Measurements from ENCODE around the gene ABHD17C. TPM values are rescaled to one million over a fixed set of nuclear protein-coding genes. Genes with fewer than 3 reads are reported as not detected.

The ABHD17C gene
- total and polyA plus RNA-seq, 3 donors from 2014 or later: 8.0 to 16.3 (median 10.0) TPM

DNA sequence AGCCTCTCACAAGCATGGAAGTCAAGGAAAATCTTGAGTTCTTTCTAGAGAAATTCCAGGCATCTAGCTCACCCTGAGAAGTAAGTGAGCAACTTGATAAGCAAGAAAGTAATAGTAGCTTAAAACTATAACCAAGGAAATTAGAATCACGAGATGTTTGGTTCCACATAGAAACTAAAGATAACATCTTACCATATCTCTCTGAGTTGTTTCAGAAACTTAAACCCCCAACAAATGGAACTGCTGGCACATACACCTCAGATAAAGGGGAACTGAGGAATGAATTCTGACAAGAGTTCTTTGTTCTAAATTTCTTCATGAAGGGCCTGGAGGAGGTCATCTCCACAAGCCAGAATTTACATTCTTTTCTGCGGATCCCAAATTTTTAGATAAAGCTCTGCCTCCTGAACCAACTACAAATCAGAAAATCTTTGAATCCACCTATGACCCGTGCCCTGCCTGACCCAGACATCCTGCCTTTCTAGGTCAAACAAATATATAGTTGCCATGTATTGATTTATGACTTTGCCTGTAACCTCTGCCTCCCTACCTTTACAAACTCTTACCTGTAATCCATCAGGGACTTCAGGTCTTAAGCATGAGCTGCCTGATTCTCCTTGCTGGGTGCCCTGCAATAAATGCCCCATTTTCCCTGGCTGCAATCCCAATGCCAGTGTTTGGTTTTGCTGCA lies 26.4 kb upstream of the ABHD17C start:
- no peak for DNase-seq
- Histone ChIP-seq H3K9me3 (no peaks in the 10 kb centered on the region), H3K36me3 (ENCODE audit: low read depth, missing control alignments) (no peaks in the 10 kb centered on the region), H3K4me1 (no peaks in the 10 kb centered on the region), H3K4me3 (no peak overlapping the region), H3K27ac (no peak overlapping the region), H3K27me3 (no peaks in the 10 kb centered on the region)
- WGBS, 2 donors: 54 to 58% methylated on average over 3 of the region's 3 CpGs
- intact Hi-C loops (cut with DNase I; ENCODE audit: low total_unique reads): no loop called here
- TF ChIP-seq POLR2A (IDR thresholded peaks at IDR 0.05): no peak
- TF ChIP-seq, protein P1, sequence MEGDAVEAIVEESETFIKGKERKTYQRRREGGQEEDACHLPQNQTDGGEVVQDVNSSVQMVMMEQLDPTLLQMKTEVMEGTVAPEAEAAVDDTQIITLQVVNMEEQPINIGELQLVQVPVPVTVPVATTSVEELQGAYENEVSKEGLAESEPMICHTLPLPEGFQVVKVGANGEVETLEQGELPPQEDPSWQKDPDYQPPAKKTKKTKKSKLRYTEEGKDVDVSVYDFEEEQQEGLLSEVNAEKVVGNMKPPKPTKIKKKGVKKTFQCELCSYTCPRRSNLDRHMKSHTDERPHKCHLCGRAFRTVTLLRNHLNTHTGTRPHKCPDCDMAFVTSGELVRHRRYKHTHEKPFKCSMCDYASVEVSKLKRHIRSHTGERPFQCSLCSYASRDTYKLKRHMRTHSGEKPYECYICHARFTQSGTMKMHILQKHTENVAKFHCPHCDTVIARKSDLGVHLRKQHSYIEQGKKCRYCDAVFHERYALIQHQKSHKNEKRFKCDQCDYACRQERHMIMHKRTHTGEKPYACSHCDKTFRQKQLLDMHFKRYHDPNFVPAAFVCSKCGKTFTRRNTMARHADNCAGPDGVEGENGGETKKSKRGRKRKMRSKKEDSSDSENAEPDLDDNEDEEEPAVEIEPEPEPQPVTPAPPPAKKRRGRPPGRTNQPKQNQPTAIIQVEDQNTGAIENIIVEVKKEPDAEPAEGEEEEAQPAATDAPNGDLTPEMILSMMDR (IDR thresholded peaks at IDR 0.05): no peak

GRCh38 chr15:80669663-80670273 lies 25.3 kb upstream of the ABHD17C start:
- intact Hi-C loops (cut with DNase I; ENCODE audit: low total_unique reads): no loop called here
- H3K27ac ChIP-seq: no peak overlapping the region
- TF ChIP-seq, protein P1 (IDR thresholded peaks at IDR 0.05): no peak
- no peak for TF ChIP-seq POLR2A (IDR thresholded peaks at IDR 0.05)
- no peaks in the 10 kb centered on the region for H3K27me3 ChIP-seq
- WGBS, 2 donors: 85 to 88% methylated on average over 2 of the region's 2 CpGs
- no peak overlapping the region for H3K4me3 ChIP-seq
- no peak for DNase-seq
- H3K4me1 ChIP-seq: no peaks in the 10 kb centered on the region
- no peaks in the 10 kb centered on the region for H3K9me3 ChIP-seq
- H3K36me3 ChIP-seq (ENCODE audit: low read depth, missing control alignments): no peaks in the 10 kb centered on the region

DNA sequence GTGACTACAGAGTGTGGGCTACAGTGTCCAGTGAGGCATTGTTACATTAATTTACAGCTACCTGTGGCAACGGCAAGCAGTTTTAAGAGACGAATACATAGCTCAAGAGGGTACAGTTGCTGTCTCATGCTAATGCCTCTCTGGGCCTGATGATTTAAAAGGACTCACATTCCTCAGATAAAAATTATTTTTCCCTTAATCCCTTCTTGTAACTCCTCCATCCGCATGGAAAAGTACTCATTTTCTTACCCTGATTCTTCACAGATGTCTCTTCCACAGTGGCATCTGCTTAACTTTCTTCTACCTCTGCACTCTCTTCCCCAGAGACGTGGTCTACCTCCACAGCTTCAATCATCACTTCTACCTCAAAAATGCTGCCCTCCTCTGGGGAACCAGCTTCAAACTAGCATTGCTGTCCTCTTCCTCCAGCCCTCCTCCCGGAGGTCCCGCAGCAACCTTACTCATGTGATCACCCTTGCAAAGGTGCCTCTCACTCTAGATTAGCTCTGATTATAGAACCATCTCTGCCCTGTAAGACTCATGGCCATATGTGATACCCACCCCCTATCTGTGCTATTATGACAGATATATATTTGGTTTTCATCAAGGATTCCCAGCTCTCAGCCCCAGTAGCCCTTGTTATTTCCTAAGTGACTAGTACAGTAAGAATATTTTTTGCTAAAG lies 21.4 kb upstream of the ABHD17C start:
- Histone ChIP-seq H3K4me3 (no peak overlapping the region), H3K36me3 (ENCODE audit: low read depth, missing control alignments) (no peaks in the 10 kb centered on the region), H3K9me3 (no peaks in the 10 kb centered on the region), H3K27me3 (no peaks in the 10 kb centered on the region), H3K4me1 (no peaks in the 10 kb centered on the region), H3K27ac (no peak overlapping the region)
- intact Hi-C loops (cut with DNase I; ENCODE audit: low total_unique reads): no loop called here
- TF ChIP-seq, protein P1 (IDR thresholded peaks at IDR 0.05): no peak
- TF ChIP-seq POLR2A (IDR thresholded peaks at IDR 0.05): no peak
- 65 to 74% methylated on average over 6 of the region's 6 CpGs for WGBS, 2 donors
- no peak for DNase-seq

DNA sequence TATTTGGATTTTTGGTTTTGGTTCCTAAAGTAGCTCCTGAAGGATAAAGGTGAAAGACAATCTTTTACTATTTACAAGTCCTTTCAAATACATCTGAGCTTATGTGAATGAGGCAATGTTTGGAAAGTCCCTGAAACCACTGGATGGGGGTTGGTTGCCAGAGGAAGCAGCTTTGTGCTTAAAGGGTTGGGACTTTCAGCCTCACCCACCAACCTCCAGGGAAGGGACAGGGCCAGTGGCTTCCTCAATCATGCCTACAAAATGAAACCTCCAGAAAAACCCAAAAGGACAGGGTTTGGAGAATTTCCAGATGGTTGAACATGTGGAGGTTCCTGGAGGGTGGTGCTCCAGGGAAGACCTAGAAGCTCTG lies 20.9 kb upstream of the ABHD17C start:
- no peaks in the 10 kb centered on the region for H3K36me3 ChIP-seq (ENCODE audit: low read depth, missing control alignments)
- no peak for DNase-seq
- intact Hi-C loops (cut with DNase I; ENCODE audit: low total_unique reads): no loop called here
- no peaks in the 10 kb centered on the region for H3K4me1 ChIP-seq
- no peaks in the 10 kb centered on the region for H3K27me3 ChIP-seq
- H3K4me3 ChIP-seq: no peak overlapping the region
- H3K9me3 ChIP-seq: no peaks in the 10 kb centered on the region
- no peak overlapping the region for H3K27ac ChIP-seq
- no peak for TF ChIP-seq POLR2A (IDR thresholded peaks at IDR 0.05)
- TF ChIP-seq, protein P1 (IDR thresholded peaks at IDR 0.05): no peak

Data from testis (tissue), 3 donors.